Stimulated activated CD4-positive, alpha-beta T cell treated with anti-CD3 and anti-CD28 coated beads, TNF-alpha, amount 100 ng/mL, for 24 hours (primary cell): ENCODE measurements around the gene MYL4.
"Not testable (repeated sequence)": the region's sequence is repeated elsewhere in the genome, so short reads cannot be mapped to it uniquely, and the experiment has no call there.

Experiments used
- DNase-seq, 3 experiments: peaks; one replicate each; pipeline ENCODE4 v3.0.0-alpha.2; 2020; ENCODE audit warnings: low read depth in 3 of 3

MYL4 gene

GRCh38 chr17:47208744-47209488 lies at the start of gene MYL4:
MYL4 (plus strand) TSS chr17:47209348; CDS start chr17:47209423, 75 bp downstream.
- DNase-seq = no peak

- DNase-seq = no peak
Measured at GRCh38 chr17:47162013-47162622, 47.0 kb upstream of the MYL4 start.

DNA sequence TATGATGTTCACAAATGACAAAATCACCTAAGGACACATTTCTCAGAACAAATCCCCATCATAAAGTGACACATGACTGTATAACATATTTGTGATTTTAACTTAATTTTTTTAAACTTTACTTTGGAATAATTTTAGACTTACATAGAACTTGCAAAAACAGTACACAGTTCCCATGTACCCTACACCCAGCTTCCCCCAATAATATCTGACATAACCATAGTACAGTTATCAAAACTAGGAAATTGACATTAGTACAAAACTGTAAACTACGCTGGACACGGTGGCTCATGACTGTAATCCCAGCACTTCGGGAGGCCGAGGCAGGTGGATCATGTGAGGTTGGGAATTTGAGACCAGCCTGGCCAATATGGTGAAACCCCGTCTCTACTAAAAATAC lies 44.9 kb upstream of the MYL4 start:
- no peak for DNase-seq

GRCh38 chr17:47165137-47165536 lies 44.0 kb upstream of the MYL4 start:
- no peak for DNase-seq

DNA sequence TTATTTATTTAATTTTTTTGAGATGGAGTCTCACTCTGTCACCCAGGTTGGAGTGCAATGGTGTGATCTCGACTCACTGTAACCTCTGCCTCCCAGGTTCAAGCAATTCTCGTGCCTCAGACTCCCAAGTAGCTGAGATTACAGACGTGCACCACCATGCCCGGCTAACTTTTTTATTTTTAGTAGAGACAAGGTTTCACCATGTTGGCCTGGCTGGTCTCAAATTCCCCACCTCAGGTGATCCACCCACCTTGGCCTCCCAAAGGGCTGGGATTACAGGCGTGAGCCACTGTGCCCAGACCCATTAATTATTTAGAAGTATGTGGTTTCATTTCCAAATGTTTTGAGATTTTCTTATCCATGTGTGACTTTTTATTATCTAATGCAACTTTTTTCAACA lies 42.3 kb upstream of the MYL4 start:
- not testable (repeated sequence) for DNase-seq

DNA sequence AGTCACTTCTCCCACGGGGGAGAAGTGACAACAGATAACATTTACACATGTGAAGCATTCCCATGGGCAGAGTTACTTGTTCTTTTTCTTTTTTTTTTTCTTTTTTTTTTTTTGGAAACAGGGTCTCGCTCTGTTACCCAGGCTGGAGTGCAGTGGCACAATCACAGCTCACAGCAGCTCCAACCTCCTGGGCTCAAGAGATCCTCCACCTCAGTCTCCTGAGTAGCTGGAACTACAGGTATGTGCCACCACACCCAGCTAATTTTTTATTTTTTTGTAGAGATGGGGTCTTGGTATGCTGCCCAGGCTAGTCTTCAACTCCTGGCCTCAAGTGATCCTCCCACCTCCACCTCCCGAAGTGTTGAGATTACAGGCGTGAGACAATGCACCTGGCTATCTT lies 40.3 kb upstream of the MYL4 start:
- DNase-seq = not testable (repeated sequence)

GRCh38 chr17:47170710-47171109 lies 38.4 kb upstream of the MYL4 start:
- no peak for DNase-seq

- DNase-seq = no peak
Measured at GRCh38 chr17:47172696-47173565, 36.2 kb upstream of the MYL4 start.

- DNase-seq = not testable (repeated sequence)
Measured at GRCh38 chr17:47174823-47175222, 34.3 kb upstream of the MYL4 start.

DNA sequence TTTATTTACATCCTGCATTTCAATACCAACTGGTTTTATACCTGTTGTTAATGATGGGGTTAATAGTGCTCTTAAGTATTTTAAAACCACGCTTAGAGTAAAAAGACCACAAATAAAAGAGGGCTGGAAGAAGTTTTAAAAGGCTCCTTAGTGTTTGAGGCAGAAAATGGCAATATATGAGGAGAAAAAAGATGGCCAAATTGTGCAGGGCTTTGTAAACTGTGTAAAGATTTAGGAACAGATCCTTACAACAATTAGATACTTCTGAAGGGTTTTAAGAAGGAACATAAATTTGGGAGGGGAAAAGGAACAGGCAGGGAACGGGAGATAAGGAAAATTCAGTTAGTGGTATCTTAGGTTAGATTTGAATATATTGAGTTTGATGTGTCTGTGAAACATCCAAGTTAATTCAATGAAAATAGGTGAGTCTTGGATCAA lies 32.7 kb upstream of the MYL4 start:
- DNase-seq = no peak

GRCh38 chr17:47177261-47177660 lies 31.9 kb upstream of the MYL4 start:
- no peak for DNase-seq

- no peak for DNase-seq
Measured at GRCh38 chr17:47179141-47179540, 30.0 kb upstream of the MYL4 start.

DNA sequence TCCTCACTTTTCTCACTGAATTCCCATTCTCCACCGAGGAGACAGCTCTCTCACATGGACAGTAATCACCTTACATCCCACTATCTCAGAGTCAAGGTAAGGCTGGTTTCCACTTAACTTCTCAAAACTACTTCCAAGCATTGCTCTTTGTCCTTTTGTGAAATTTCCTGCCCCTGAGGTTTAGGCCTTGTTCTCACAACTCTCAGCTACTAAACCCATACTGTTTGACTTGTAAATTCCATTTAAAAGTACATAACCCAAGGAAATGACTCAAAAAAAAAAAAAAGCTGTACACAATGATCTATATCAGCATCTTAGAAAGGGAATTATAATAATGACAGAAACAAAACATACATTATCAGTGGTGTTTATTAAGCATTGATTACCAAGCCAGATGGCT lies 28.8 kb upstream of the MYL4 start:
- DNase-seq = no peak

DNA sequence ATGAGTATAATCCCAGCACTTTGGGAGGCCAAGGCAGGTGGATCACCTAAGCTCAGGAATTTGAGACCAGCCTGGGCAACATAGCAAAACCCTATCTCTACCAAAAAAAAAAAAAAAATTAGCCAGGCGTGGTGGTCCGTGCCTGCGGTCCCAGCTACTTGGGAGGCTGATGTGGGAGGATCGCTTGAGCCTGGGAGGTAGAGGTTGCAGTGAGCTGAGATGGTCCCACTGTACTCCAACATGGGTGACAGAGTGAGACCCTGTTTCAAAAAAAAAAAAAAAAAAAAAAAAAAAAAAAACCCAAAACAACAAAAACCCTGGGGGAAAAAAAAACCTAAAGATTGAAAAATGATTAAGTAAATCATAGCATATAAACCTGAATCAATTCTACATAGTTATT lies 28.2 kb upstream of the MYL4 start:
- not testable (repeated sequence) for DNase-seq

DNA sequence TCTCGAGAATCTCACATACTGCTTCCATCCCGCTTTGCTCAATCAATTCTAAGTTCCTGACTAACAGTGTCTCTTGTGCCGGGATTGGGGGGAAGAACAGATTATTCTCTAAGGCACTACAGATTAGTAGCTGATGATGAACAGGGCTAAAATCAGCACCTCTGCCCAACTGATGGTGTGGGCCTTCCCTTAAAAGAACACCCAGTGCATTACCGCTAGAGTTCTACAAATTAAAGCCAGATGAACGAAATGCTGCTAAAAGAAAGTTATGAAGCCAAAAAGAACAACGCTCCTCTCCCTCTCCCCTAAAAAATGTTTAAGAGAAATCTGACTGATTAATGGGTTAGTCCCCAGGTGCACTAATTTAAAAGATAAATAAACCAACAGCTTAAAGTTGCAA lies 24.5 kb upstream of the MYL4 start:
- no peak for DNase-seq

- DNase-seq = no peak
Measured at GRCh38 chr17:47188271-47188875, 20.8 kb upstream of the MYL4 start.

DNA sequence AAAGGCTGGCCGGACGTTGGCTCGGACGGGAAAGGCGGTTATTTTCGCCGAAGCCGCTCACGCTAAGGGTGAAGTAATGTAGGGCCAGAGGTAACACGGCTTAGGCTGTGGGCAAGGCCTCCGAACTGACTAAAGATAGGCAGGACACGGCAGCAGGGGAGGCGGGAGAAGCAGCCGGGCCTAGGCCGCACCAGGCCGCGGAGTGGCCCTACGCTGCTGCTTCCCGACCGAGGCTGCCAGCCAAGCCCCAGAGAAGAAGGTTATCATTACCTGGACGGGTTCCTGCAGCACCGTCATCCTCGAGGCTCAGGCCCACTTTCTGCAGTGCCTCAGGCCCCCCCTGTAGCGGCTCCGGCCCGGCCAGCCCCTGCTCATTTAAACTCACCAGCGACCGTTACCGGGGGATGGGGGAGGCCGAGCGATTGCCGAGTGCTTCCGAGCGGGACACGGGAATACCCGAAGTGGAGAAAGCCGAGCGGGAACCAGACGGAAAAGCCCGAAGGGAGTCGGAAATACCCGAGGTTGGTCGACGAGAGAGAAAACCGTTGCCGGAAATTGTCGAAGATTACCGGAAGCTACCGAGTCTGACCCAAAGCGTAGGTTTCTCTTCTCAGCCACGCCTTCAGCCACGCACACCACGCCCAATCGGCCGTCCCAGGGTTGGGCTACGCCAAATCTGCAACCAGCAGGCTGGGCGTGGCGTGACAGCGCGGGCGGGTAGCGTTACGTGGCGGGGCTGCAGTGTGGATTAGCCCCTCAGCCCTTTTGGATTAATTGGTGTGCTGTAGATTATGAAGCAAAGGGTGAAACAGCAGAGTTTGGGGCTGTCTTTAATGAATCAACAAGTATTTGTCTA lies 20.0 kb upstream of the MYL4 start, which contains the start of gene CDC27:
CDC27 (minus strand) TSS at position 420 of the 856 bp plus-strand sequence; CDS start at position 297, 123 bp downstream.
- DNase-seq = peak; percentile 99 to 100 (median 100)

DNA sequence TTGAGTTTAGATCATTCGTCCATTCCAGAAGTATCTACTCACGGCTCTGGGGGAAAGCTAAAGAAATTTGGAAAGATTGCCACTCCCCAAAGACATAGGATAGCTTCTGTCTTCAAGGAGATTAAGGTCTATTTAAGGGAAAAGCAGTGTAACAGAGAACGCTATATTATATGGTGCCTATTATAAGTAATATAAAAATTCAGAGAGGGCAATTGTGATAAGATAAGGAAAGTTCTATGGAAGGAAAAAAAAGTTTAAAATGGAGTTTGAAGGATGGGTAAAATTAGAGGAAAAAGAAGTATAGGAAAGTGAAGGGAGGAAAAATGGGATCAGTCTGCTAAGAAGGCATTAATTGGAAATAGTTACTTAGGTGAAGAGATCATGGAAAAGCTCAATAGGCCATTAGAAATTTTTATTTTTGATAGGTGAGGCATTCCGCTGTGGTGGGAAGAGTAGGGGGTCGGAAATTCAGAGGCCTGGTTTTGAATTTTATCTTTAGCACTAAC lies 19.4 kb upstream of the MYL4 start:
- no peak for DNase-seq

DNA sequence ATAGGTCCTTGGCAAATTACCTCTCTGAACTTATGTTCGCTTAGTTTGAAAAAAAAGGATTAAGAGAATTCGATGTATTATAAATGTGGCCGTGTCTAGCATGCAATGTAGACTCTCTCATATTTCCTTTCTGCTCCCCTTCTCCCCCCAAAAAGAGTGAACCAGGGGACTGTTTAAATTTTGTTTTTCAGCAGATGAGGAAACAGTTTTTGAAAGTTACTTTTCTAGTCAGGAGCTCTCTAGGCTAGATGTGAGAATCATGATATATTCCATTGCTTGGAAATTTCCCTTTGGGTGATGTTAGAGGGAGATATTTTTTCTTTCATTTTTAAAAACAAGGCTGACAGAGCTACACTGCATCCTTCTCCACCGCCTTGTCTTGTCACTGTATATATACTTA lies 18.9 kb upstream of the MYL4 start:
- DNase-seq = no peak

GRCh38 chr17:47190770-47191169 lies 18.4 kb upstream of the MYL4 start:
- no peak for DNase-seq

DNA sequence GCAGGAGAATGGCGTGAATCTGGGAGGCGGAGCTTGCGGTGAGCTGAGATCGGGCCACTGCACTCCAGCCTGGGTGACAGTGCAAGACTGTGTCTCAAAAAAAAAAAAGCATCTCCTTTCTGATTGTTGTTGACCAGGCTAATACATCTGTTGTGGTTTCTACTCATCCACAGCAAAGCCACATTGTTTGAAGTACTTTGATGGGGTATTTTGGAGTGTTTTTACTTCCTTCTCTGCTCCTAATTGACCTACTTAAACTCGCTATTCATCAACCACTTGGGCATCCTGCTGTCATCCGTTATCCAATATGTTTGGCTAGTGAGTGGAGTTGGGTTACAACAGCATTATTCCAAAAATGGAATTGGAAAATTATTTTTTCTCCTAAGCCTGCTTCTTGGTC lies 16.6 kb upstream of the MYL4 start:
- DNase-seq = no peak
